Esophagus squamous epithelium (tissue), 5 donors: Measurements from ENCODE around the gene KCTD7. TPM values are rescaled to one million over a fixed set of nuclear protein-coding genes. Genes with fewer than 3 reads are reported as not detected.
"Not testable (repeated sequence)": the region's sequence is repeated elsewhere in the genome, so short reads cannot be mapped to it uniquely, and the experiment has no call there.

Experiments
- DNase-seq: peaks from one replicate; lab custom pipeline; 2025; lab: John Stamatoyannopoulos, UW
- H3K27ac ChIP-seq, 4 donors: fragments of 200-600 bp; sonication (generic); one replicate each; pipeline ENCODE4 v1.5.1; 2016 to 2019; ENCODE audit warnings: mild to moderate bottlenecking in 1 of 4
- H3K27me3 ChIP-seq, 4 donors: fragments of 200-600 bp; sonication (generic); 1 replicate in 3 of 4; 2 replicates in 1 of 4; pipeline versions ENCODE4 v1.5.1 to v1.6.0; 2017 to 2021; ENCODE audit warnings: antibody characterized with exemption in 1 of 4
- H3K36me3 ChIP-seq, 3 donors: fragments of 200-600 bp; sonication (generic); one replicate each; pipeline ENCODE4 v1.5.1; 2016 to 2019
- H3K4me1 ChIP-seq, 3 donors: fragments of 200-600 bp; sonication (generic); one replicate each; pipeline ENCODE4 v1.5.1; 2017 to 2019
- H3K4me3 ChIP-seq, 4 donors: fragments of 200-600 bp; sonication (generic); 1 replicate in 3 of 4; 2 replicates in 1 of 4; pipeline ENCODE4 v1.5.1; 2016 to 2019; ENCODE audit warnings: mild to moderate bottlenecking in 2 of 4, moderate library complexity in 1 of 4
- H3K9me3 ChIP-seq, 3 donors: fragments of 200-600 bp; sonication (generic); one replicate each; pipeline ENCODE4 v1.5.1; 2016 to 2019
- CTCF ChIP-seq, 6 experiments: fragments of 450-650 bp in 4 of 6; fragments of 200-600 bp in 2 of 6; sonication (generic) in 2 of 6; IDR thresholded peaks; one replicate each; pipeline ENCODE4 v1.5.1; 2016 to 2019; ENCODE audit warnings: antibody characterized with exemption in 6 of 6, mild to moderate bottlenecking in 4 of 6, moderate library complexity in 4 of 6
- POLR2A ChIP-seq, 4 donors: fragments of 450-650 bp; IDR thresholded peaks; one replicate each; pipeline ENCODE4 v1.6.1; 2017; ENCODE audit warnings: antibody characterized with exemption in 4 of 4, mild to moderate bottlenecking in 4 of 4, moderate library complexity in 3 of 4
- WGBS, 2 donors: methylation state at CpG; one replicate each; pipeline ENCODE4 v1.1.5; 2018; 5-methylcytosine and 5-hydroxymethylcytosine counted together
- intact Hi-C: fragments of 100-400 bp; cut with DNase I; formaldehyde crosslinking; loops from one replicate; pipeline ENCODE4 v1.15.0; 2022
- total RNA-seq, 4 donors: library from RNA; depleted of rRNA; stranded (reverse); fragments of >200 nt; gene quantifications; one replicate each; pipeline ENCODE4 v1.1.0, GENCODE V29; 2016
- donor health status: DM: yes; HTN: yes; CAD: no.

The KCTD7 gene
- total RNA-seq, 4 donors from 2014 or later = 0.99 to 6.1 (median 3.5) TPM

DNA sequence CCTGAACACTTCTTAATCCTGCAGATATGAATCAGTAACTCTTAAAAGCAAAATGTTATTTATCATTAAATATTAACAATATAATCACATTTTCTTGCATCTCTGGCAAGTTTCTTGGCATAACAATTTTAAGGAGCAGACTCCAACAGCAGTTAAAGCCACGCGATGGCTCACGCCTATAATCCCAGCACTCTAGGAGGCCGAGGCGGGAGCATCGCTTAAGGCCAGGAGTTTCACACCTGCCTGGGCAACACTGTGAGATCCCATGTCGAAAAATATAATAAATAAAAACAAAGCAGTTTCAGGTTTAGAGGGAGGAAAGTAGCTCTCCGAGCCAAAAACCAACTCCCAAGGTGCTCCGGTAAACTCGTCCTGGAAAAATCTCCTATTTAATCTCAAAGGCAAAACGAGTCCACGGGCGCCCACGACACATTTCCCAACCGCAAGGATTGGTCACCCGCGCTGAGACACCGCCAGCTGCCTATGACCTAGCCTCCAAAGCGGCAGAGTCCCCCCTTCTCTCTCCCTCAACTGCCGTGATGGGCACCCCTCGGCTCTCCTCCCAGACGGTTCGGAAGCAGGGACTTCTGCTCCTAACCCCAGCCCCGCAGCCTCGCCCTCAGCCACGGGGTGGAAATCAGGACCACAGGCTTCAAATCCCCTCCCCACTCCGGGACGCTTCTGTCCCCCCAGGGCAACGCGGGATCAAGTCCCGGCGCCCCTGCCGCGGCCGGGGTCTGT is 37.5 kb upstream of the KCTD7 start:
- Histone ChIP-seq H3K4me3 (peak overlapping the region; percentile 77 to 99 (median 88)), H3K27ac (peak overlapping the region; percentile 98 to 100 (median 98)), H3K36me3 (peaks cover 0 to 16% (median 0%) of the 10 kb centered on the region in 3 donors), H3K4me1 (peaks cover 4 to 61% (median 28%) of the 10 kb centered on the region in 3 donors)
- 3 to 8% methylated on average over 7 to 21 of the region's 35 CpGs for WGBS, 2 donors
- H3K9me3 ChIP-seq, intact Hi-C loops, H3K27me3 ChIP-seq, DNase-seq: not testable (repeated sequence)

GRCh38 chr7:66591799-66592596 is 36.7 kb upstream of the KCTD7 start:
- H3K27me3 ChIP-seq = no peaks in the 10 kb centered on the region
- peaks cover 4 to 53% (median 28%) of the 10 kb centered on the region in 3 donors for H3K4me1 ChIP-seq
- H3K36me3 ChIP-seq = peaks cover 0 to 9% (median 0%) of the 10 kb centered on the region in 3 donors
- WGBS, 2 donors = 0% methylated on average over 6 to 13 of the region's 83 CpGs
- H3K9me3 ChIP-seq = no peaks in the 10 kb centered on the region
- H3K27ac ChIP-seq = peak overlapping the region; percentile 98 to 100 (median 98)
- intact Hi-C loops = no loop called here
- DNase-seq = peak; percentile 47
- TF ChIP-seq CTCF (IDR thresholded peaks at IDR 0.05) (peak in 1 of 6 experiments; percentile 19), POLR2A (IDR thresholded peaks at IDR 0.05) (peak in 3 of 4 donors; percentile 90 to 96 (median 91))
- H3K4me3 ChIP-seq = peak overlapping the region; percentile 77 to 99 (median 88)

DNA sequence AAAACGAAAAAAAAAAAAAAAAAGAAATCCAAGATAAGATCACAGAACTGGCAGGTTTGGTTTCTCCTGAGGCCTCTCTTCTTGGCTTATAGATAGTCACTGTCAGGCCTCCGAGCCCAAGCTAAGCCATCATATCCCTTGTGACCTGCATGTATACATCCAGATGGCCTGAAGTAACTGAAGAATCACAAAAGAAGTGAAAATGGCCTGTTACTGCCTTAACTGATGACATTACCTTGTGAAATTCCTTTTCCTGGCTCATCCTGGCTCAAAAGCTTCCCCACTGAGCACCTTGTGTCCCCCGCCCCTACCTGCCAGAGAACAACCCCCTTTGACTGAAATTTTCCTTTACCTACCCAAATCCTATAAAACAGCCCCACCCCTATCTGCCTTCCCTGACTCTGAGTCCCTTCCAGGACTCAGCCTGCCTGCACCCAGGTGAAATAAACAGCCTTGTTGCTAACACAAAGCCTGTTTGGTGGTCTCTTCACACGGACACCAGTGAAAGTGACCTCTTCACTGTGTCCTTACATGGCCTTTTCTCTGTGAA is 36.0 kb upstream of the KCTD7 start:
- Histone ChIP-seq H3K27ac (peak overlapping the region; percentile 98 to 100 (median 98)), H3K4me1 (peaks cover 3 to 46% (median 26%) of the 10 kb centered on the region in 3 donors), H3K4me3 (peak overlapping the region; percentile 77 to 99 (median 88))
- DNase-seq, H3K27me3 ChIP-seq, H3K36me3 ChIP-seq, intact Hi-C loops, H3K9me3 ChIP-seq: not testable (repeated sequence)
- 22 to 24% methylated on average over 4 of the region's 4 CpGs for whole genome bisulfite sequencing, 2 donors

GRCh38 chr7:66594082-66594481 is 34.6 kb upstream of the KCTD7 start:
- intact Hi-C loops, H3K27me3 ChIP-seq, H3K9me3 ChIP-seq, DNase-seq, H3K36me3 ChIP-seq, H3K4me3 ChIP-seq, H3K27ac ChIP-seq: not testable (repeated sequence)
- WGBS, 2 donors = 93% methylated on average over 8 of the region's 8 CpGs
- peaks cover 0 to 32% (median 21%) of the 10 kb centered on the region in 3 donors for H3K4me1 ChIP-seq

- Histone ChIP-seq H3K27me3 (no peaks in the 10 kb centered on the region), H3K9me3 (no peaks in the 10 kb centered on the region), H3K27ac (no peak overlapping the region), H3K4me1 (peaks cover 0 to 7% (median 6%) of the 10 kb centered on the region in 3 donors), H3K4me3 (no peak overlapping the region), H3K36me3 (no peaks in the 10 kb centered on the region)
- TF ChIP-seq POLR2A (IDR thresholded peaks at IDR 0.05) (no peak), CTCF (IDR thresholded peaks at IDR 0.05) (no peak)
- no peak for DNase-seq
- WGBS, 2 donors = 51 to 70% methylated on average over 2 of the region's 2 CpGs
- intact Hi-C loops = no loop called here
Observed at GRCh38 chr7:66597461-66597860, 31.2 kb upstream of the KCTD7 start.

DNA sequence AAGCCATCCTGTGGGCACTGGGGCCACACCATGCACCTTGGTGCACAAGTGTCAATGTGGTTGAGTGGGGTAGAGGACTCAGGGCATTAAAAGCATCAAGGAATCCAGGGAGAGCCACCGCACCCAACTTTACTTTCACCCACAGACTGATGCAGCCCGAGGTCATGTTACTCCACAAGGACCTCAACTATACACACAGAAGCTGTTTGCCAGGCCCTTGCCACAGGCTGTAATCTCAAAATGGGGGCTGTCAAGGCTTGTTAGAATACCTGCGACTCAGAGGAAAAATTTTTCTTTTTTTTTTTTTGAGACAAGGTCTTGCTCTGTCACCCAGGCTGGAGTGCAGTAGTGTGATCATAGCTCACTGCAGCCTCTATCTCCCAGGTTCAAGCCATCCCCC is 26.5 kb upstream of the KCTD7 start:
- Histone ChIP-seq H3K27me3 (no peaks in the 10 kb centered on the region), H3K27ac (no peak overlapping the region), H3K9me3 (no peaks in the 10 kb centered on the region), H3K36me3 (no peaks in the 10 kb centered on the region), H3K4me3 (no peak overlapping the region), H3K4me1 (no peaks in the 10 kb centered on the region)
- no peak for DNase-seq
- intact Hi-C loops = no loop called here
- TF ChIP-seq CTCF (IDR thresholded peaks at IDR 0.05) (no peak), POLR2A (IDR thresholded peaks at IDR 0.05) (no peak)
- 41 to 75% methylated on average over 3 of the region's 3 CpGs for WGBS, 2 donors
